ENCODE data around the gene DENND2C. TPM values are rescaled to one million over a fixed set of nuclear protein-coding genes. Genes with fewer than 3 reads are reported as not detected.

The DENND2C gene
- total RNA-seq, 1 experiment from 2014 or later = 3.6 TPM

DNA sequence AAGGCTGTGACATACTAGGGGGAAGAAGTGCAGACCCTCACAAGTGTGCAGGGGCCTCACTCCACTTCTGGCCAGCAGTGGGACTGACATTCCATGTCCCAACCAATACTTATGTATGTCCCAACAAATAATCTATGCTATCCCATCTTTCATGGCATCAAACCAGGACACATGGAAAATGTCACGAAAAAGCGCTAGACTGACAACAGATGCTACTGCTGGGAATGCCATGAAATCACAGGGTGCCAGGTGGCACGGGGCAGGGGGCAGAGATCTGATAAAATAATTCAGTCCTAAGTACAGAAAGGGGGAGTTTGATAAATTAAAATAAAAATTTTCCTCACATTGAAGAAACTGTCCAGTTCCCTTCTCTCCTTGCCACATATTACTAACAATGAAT, 60.8 kb downstream of the DENND2C start:
- no peaks in the 10 kb centered on the region for H3K9me3 Mint-ChIP-seq
- no peaks in the 10 kb centered on the region for H3K79me2 ChIP-seq (ENCODE audit: insufficient read depth, low read length)

More for the DNA sequence above, 60.8 kb downstream of the DENND2C start:
- Histone ChIP-seq H3K9ac (ENCODE audit: extremely low read depth, insufficient read length, low read length) (no peak overlapping the region), H3K9me3 (ENCODE audit: control insufficient read depth, low read depth, low read length) (no peaks in the 10 kb centered on the region), H3K23me2 (ENCODE audit: insufficient read length, low read depth, low read length, poor library complexity, severe bottlenecking) (peaks cover 3% of the 10 kb centered on the region), H4K5ac (ENCODE audit: insufficient read length, low read depth, low read length) (no peak overlapping the region), H4K20me1 (ENCODE audit: control insufficient read depth, insufficient read depth, insufficient read length) (no peaks in the 10 kb centered on the region), H3K79me1 (ENCODE audit: insufficient read depth, low read depth, low read length, poor library complexity, severe bottlenecking) (no peaks in the 10 kb centered on the region), H2BK12ac (ENCODE audit: insufficient read length, low read depth, low read length) (no peak overlapping the region), H2AK5ac (ENCODE audit: insufficient read length, low read length) (no peak overlapping the region), H2BK20ac (ENCODE audit: low read depth, low read length, poor library complexity, severe bottlenecking) (no peak overlapping the region), H3K23ac (ENCODE audit: insufficient read length, low read depth, low read length) (no peak overlapping the region), H3K27ac (ENCODE audit: insufficient read length, low read depth, low read length) (no peak overlapping the region), H3K4me1 (ENCODE audit: insufficient read depth, low read length) (no peaks in the 10 kb centered on the region), H3K18ac (ENCODE audit: insufficient read length, low read depth, low read length) (no peak overlapping the region), H3T11ph (ENCODE audit: low read length) (no peak overlapping the region), H3K14ac (ENCODE audit: insufficient read depth, low read length) (no peak overlapping the region), H3K4ac (ENCODE audit: low read depth, low read length) (no peak overlapping the region), H2AFZ (ENCODE audit: low read length) (no peak overlapping the region), H2BK15ac (ENCODE audit: low read depth, low read length) (no peak overlapping the region), H2BK120ac (ENCODE audit: low read depth, low read length, poor library complexity, severe bottlenecking) (no peak overlapping the region), H3K56ac (ENCODE audit: insufficient read length, low read depth, low read length) (no peak overlapping the region), H3K4me2 (ENCODE audit: insufficient read depth, insufficient read length, low read length) (no peak overlapping the region), H2BK5ac (ENCODE audit: insufficient read length, low read length) (no peak overlapping the region), H4K91ac (ENCODE audit: insufficient read length, low read depth, low read length) (no peak overlapping the region), H4K8ac (replicated peaks; ENCODE audit: insufficient read length, low read depth, low read length) (no peak overlapping the region), H3K27me3 (ENCODE audit: insufficient read depth, low read length) (no peaks in the 10 kb centered on the region)
- Mint-ChIP-seq H3K4me1 (no peaks in the 10 kb centered on the region), H3K36me3 (ENCODE audit: insufficient read depth in 1 of 3, low read depth in 3 of 3) (no peaks in the 10 kb centered on the region), H3K27me3 (ENCODE audit: low read depth) (no peaks in the 10 kb centered on the region), H3K4me3 (no peak overlapping the region), H3K27ac (no peak overlapping the region)
- no CpG with 5 or more reads among the region's 3 CpGs for WGBS (ENCODE audit: extremely low coverage, insufficient read length, low lambda C conversion rate)
- no peak for DNase-seq
- no peak for TF ChIP-seq CTCF (conservative IDR thresholded peaks at IDR 0.05)
